ENCODE data around the gene ZDHHC20. TPM values are rescaled to one million over a fixed set of nuclear protein-coding genes. Genes with fewer than 3 reads are reported as not detected.

ZDHHC20 gene
- total and polyA plus RNA-seq, 2 of the 4 experiments (the other 2 are of a cell fraction) = 16.1 to 72.4 TPM

- no peak overlapping the region for H4K5ac ChIP-seq (ENCODE audit: low read depth, low read length)
- TF ChIP-seq ELK1 (IDR thresholded peaks at IDR 0.05; ENCODE audit: borderline replicate concordance, low read depth, low read length) (no peak), BHLHE40 (IDR thresholded peaks at IDR 0.05; ENCODE audit: low read depth, low read length) (no peak), MAFK (IDR thresholded peaks at IDR 0.05; ENCODE audit: low read depth, low read length) (no peak), CTCF (conservative IDR thresholded peaks at IDR 0.05; ENCODE audit: low read depth, low read length) (no peak), SMC3 (IDR thresholded peaks at IDR 0.05; ENCODE audit: low read depth, low read length) (no peak), MXI1 (IDR thresholded peaks at IDR 0.05; ENCODE audit: borderline replicate concordance, low read depth, low read length) (no peak), RCOR1 (IDR thresholded peaks at IDR 0.05; ENCODE audit: insufficient replicate concordance, low read length) (no peak), CHD1 (IDR thresholded peaks at IDR 0.05; ENCODE audit: low read depth, low read length) (no peak)
- no peak overlapping the region for H3K4me2 ChIP-seq (ENCODE audit: low read depth, low read length)
- no peak overlapping the region for H3K14ac ChIP-seq (replicated peaks; ENCODE audit: low read depth, low read length)
- BruUV-seq (replicated peaks) = no TSS peak
- H3K4me1 ChIP-seq (ENCODE audit: control insufficient read depth, insufficient read depth, low read length) = no peaks in the 10 kb centered on the region
- no peak overlapping the region for H2AK5ac ChIP-seq (ENCODE audit: low read depth, low read length)
- H3K23ac ChIP-seq (ENCODE audit: low read depth, low read length) = no peak overlapping the region
- no peaks in the 10 kb centered on the region for H3K36me3 ChIP-seq (ENCODE audit: control insufficient read depth, insufficient read depth, low read length)
- no peak overlapping the region for H4K91ac ChIP-seq (ENCODE audit: insufficient read depth, low read depth, low read length)
- H4K20me1 ChIP-seq (ENCODE audit: insufficient read depth, low read length) = no peaks in the 10 kb centered on the region
- H3K9me3 ChIP-seq (ENCODE audit: control insufficient read depth, insufficient read depth, low read length) = no peaks in the 10 kb centered on the region
- H3K9ac ChIP-seq (ENCODE audit: low read depth, low read length) = no peak overlapping the region
- H3K4me3 ChIP-seq (ENCODE audit: insufficient read depth, low read depth, low read length) = no peak overlapping the region
- H3K18ac ChIP-seq (ENCODE audit: low read depth, low read length) = no peak overlapping the region
- POLR2A ChIA-PET (ENCODE audit: unreplicated experiment) = no interaction called here
- in situ Hi-C loops (cut with MboI; ENCODE audit: low sequenced_read_pairs) = no loop called here
- dilution Hi-C loops (cut with HindIII; ENCODE audit: low sequenced_read_pairs, unreplicated experiment) = no loop called here
- peaks cover 4% of the 10 kb centered on the region for H3K27me3 ChIP-seq (ENCODE audit: control insufficient read depth, insufficient read depth, low read length)
- H3K56ac ChIP-seq (ENCODE audit: extremely low read depth, insufficient read depth, low read length) = no peak overlapping the region
- H2BK5ac ChIP-seq (ENCODE audit: low read depth, low read length, poor library complexity, severe bottlenecking) = no peak overlapping the region
- H4K8ac ChIP-seq (ENCODE audit: low read depth in 2 of 2, low read length in 2 of 2) = no peak overlapping the region
- H2BK15ac ChIP-seq (ENCODE audit: low read depth, low read length) = no peak overlapping the region
- H3K79me1 ChIP-seq (ENCODE audit: low read depth in 1 of 2, low read length in 2 of 2) = peaks cover 0 to 2% of the 10 kb centered on the region in 2 experiments; a peak in 1 of 4 replicates
- H2BK120ac ChIP-seq (ENCODE audit: low read depth, low read length) = no peak overlapping the region
- no peaks in the 10 kb centered on the region for H3K9me1 ChIP-seq (ENCODE audit: insufficient read depth, low read length)
- CTCF ChIA-PET = interaction anchor here (1.2 kb wide), 1 partner anchor 14 kb away, joined by 5 read pairs; no protein-coding TSS in a partner anchor
- no peak overlapping the region for H2AFZ ChIP-seq (replicated peaks; ENCODE audit: low read length, poor library complexity)
- no peak for DNase-seq
- no peak overlapping the region for H3K4ac ChIP-seq (ENCODE audit: low read depth, low read length)
- H3K27ac ChIP-seq (ENCODE audit: insufficient read depth, low read length) = no peak overlapping the region
- intact Hi-C loops (cut with micrococcal nuclease) = no loop called here
- no peak overlapping the region for H2AK9ac ChIP-seq (replicated peaks; ENCODE audit: low read depth, low read length, poor library complexity)
- no peak overlapping the region for H2BK20ac ChIP-seq (ENCODE audit: low read depth, low read length)
- ATAC-seq (ENCODE audit: low read depth) = no peak
Measured at GRCh38 chr13:21463424-21463823, 4.3 kb upstream of the ZDHHC20 start.
